Measurements from ENCODE around the gene CD93.

GRCh38 chr20:23058240-23058639 is 27.9 kb downstream of the CD93 start:
- TF ChIP-seq CTCF (IDR thresholded peaks at IDR 0.05), result no peak
- no peak for TF ChIP-seq REST (IDR thresholded peaks at IDR 0.05)
